Keratinocyte (primary cell): ENCODE measurements around the gene RASA3.
"Not testable (repeated sequence)": the region's sequence is repeated elsewhere in the genome, so short reads cannot be mapped to it uniquely, and the experiment has no call there.

Experiments
- CTCF ChIP-seq, 3 experiments: IDR thresholded peaks in 1 of 3; conservative IDR thresholded peaks in 1 of 3; optimal IDR thresholded peaks in 1 of 3; 2 replicates in 2 of 3; 3 replicates in 1 of 3; pipeline versions ENCODE3 to v1.5.1; 2011; ENCODE audit warnings: low read length in 3 of 3, mild to moderate bottlenecking in 3 of 3, moderate library complexity in 2 of 3, control low read depth in 1 of 3, inconsistent platforms in 1 of 3; ENCODE audit not compliant: insufficient read depth in 2 of 3; ENCODE audit errors: extremely low read depth in 1 of 3
- EZH2 ChIP-seq: IDR thresholded peaks from one replicate; pipeline ENCODE4 v1.6.1; 2012; ENCODE audit warnings: inconsistent platforms, mild to moderate bottlenecking, low read length, moderate library complexity

- not testable (repeated sequence) for TF ChIP-seq EZH2; CTCF (optimal IDR thresholded peaks at IDR 0.05 in 1 of 3, IDR thresholded peaks at IDR 0.05 in 1 of 3, conservative IDR thresholded peaks at IDR 0.05 in 1 of 3; ENCODE audit: extremely low read depth in 1 of 3, insufficient read depth in 2 of 3, low read length in 3 of 3)
These were observed 15.0 kb downstream of the RASA3 start for GRCh38 chr13:114117341-114117874.
